OCI-LY3 (cell line): ENCODE data around the gene LINC01488.

Experiments
- H2AFZ ChIP-seq: fragments of 200-600, 300-600 bp; shearing (Covaris generic); 2 replicates; pipeline ENCODE4 v1.6.0; 2014; ENCODE audit warnings: antibody characterized with exemption, low read depth, low read length
- H3K27ac ChIP-seq: fragments of 200-600, 300-600 bp; sonication (generic); 2 replicates; pipeline ENCODE4 v1.5.1; 2014; ENCODE audit warnings: mild to moderate bottlenecking, low read length, moderate library complexity, mixed read lengths
- H3K27me3 ChIP-seq: fragments of 200-600, 300-600 bp; sonication (generic); 2 replicates; pipeline ENCODE4 v1.6.1; 2014; ENCODE audit warnings: low read depth, low read length, mixed read lengths
- H3K36me3 ChIP-seq: fragments of 200-600, 300-600 bp; sonication (generic); replicated peaks from 2 replicates; pipeline ENCODE3; 2014; ENCODE audit warnings: low read depth, low read length, mixed read lengths
- H3K4me1 ChIP-seq: fragments of 300-600, 200-600 bp; sonication (generic); 2 replicates; pipeline ENCODE4 v1.6.1; 2014; ENCODE audit warnings: low read length, mixed read lengths
- H3K4me2 ChIP-seq: fragments of 200-600, 300-600 bp; sonication (generic); 2 replicates; pipeline ENCODE4 v1.6.1; 2014; ENCODE audit warnings: low read length, mixed read lengths
- H3K4me3 ChIP-seq: fragments of 300-600, 200-600 bp; sonication (generic); 2 replicates; pipeline ENCODE4 v1.5.1; 2014; ENCODE audit warnings: antibody characterized with exemption, mild to moderate bottlenecking, low read length, moderate library complexity
- H3K79me2 ChIP-seq: fragments of 300-600, 200-600 bp; shearing (Covaris generic); 2 replicates; pipeline ENCODE4 v1.6.1; 2014; ENCODE audit warnings: mild to moderate bottlenecking, low read length, mixed read lengths
- H3K9ac ChIP-seq: fragments of 300-600, 200-600 bp; shearing (Covaris generic); 2 replicates; pipeline ENCODE4 v1.6.0; 2014; ENCODE audit warnings: mild to moderate bottlenecking, low read length, moderate library complexity
- H3K9me3 ChIP-seq: fragments of 200-600, 300-600 bp; shearing (Covaris generic); 2 replicates; pipeline ENCODE4 v1.6.1; 2014; ENCODE audit warnings: low read length, mixed read lengths; ENCODE audit not compliant: insufficient read depth
- H4K20me1 ChIP-seq: fragments of 200-600, 300-600 bp; sonication (generic); 2 replicates; pipeline ENCODE4 v1.6.1; 2016; ENCODE audit warnings: low read length, mixed read lengths; ENCODE audit not compliant: insufficient read depth
- CTCF ChIP-seq: fragments of 200-600, 300-600 bp; sonication (generic); IDR thresholded peaks from 2 replicates; pipeline ENCODE4 v1.5.1; 2014; ENCODE audit warnings: antibody characterized with exemption, low read length, low read depth
- EZH2phosphoT487 ChIP-seq: fragments of 200-600 bp; shearing (Covaris generic); IDR thresholded peaks from 2 replicates; pipeline ENCODE4 v1.6.1; 2018; ENCODE audit warnings: antibody characterized with exemption, mixed run types, low read depth

The LINC01488 gene

DNA sequence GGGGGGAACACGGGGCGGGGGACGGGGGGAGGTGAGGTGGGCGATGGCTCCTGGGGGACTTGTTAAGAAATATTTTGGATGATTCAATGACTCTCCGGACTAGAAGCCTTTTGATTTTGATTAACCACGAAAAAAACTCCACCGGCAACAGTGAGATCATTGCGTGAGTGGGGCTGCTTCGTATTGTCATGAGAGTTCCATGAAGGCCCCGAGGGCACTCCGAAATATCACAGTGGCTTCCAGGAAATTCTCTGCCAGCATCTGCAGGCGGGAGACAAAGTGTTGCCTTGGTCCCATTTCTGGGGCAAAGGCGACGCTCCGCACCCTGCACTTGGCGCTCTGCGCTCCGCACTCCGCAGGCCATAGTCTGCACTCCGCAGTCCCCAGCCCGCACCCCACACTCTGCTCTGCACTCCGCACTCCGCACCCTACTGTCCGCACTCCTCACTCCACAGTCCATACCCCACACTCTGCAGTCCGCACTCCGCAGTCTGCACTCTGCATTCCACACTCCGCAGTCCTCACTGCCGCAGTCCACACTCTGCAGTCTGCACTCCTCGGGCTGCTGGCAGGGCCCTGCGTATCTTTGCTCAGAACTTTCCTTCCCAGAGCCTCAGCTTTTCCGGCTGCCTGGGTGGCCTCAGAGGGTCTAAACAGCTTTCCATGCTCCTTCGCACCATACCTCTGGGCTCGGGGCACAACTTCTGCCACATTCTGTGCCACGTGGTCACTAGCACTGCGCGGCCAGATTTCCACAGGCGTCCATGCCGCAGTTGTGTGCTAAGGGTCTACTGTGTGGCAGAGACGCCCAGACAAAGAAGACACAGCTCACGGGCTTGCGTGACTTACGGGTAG is 61.1 kb downstream of the LINC01488 start:
- Histone ChIP-seq H3K4me1 (peaks cover 34% of the 10 kb centered on the region), H3K79me2 (no peaks in the 10 kb centered on the region), H3K27ac (no peak overlapping the region), H3K4me2 (no peak overlapping the region), H3K9me3 (no peaks in the 10 kb centered on the region), H3K36me3 (no peaks in the 10 kb centered on the region), H3K9ac (no peak overlapping the region), H3K4me3 (no peak overlapping the region), H4K20me1 (no peaks in the 10 kb centered on the region), H2AFZ (no peak overlapping the region), H3K27me3 (peaks cover 13% of the 10 kb centered on the region)
- no peak for TF ChIP-seq CTCF
- no peak for TF ChIP-seq EZH2phosphoT487
